Measurements from ENCODE around the gene CC2D2B.
A peak's percentile ranks its signal among the peaks of the same experiment; 100 is the strongest.
"Not testable (repeated sequence)": the region's sequence is repeated elsewhere in the genome, so short reads cannot be mapped to it uniquely, and the experiment has no call there.

The CC2D2B gene

DNA sequence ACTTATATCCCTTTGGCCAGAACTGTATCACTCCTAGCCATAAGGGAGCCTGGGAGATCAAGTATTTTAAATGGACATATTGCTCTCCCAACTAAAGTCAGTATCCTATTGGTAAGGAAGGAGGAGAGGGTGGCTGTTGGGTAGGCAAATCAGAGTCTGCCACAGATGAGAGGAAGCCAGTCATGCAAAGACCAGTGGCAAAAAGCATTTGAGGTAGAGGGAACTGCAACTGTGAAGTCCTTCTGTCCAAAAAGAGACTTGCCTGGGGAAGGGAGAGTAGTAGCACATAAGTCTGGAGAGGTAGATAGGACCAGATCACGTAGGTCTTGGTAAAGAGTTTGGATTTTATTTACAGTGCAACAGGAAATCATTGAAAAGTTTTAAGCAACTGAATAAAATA lies 126.8 kb downstream of the CC2D2B start:
- DNase-seq = no peak

GRCh38 chr10:96038476-96039387 lies 131.0 kb downstream of the CC2D2B start:
- no peak for DNase-seq

DNA sequence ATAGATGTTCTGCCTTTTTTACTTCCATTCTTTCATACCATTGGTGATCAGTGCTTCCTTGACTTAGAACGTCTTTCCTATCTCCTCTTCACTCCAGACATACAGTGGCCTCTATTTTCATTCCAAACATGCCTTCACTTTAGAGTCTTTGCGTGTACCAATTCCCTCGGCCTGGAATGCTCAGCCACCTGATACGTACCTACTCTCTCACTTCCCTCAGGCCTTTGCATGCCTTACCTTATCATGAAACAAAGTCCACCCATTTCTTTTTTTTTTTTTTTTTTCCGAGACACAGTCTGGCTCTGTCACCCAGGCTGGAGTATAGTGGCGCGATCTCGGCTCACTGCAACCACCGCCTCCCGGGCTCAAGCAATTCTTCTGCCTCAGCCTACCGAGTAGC lies 133.4 kb downstream of the CC2D2B start:
- no peak for DNase-seq

- DNase-seq = peak; percentile 85
These were observed 135.5 kb downstream of the CC2D2B start, which contains the start of gene CCNJ for GRCh38 chr10:96043033-96043892. TSS of gene CCNJ (plus strand) at chr10:96043583. CDS start at chr10:96044394, 811 bp downstream.

GRCh38 chr10:96043893-96044715 lies 136.3 kb downstream of the CC2D2B start:
- peak; percentile 29 for DNase-seq

GRCh38 chr10:96044736-96045135 lies 137.0 kb downstream of the CC2D2B start:
- no peak for DNase-seq

DNA sequence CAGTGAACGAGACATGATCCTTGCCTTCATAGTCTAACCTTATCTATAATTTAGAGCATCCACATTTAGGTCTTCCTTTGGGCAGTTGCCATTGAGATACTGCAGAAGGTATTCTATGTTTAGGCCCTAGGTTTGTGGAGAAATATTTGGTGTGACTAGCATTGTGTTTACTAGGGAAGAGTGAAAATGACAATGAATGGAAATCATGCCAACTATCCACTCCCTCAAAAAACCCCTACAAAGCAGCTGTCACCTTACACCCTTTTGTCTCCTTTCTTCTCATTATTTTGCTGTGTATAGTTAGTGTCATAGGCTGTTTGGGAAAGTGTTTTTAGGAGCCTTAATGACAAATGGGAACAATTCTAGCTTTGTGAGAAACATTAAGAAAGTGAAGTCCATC lies 138.8 kb downstream of the CC2D2B start:
- DNase-seq = no peak

DNA sequence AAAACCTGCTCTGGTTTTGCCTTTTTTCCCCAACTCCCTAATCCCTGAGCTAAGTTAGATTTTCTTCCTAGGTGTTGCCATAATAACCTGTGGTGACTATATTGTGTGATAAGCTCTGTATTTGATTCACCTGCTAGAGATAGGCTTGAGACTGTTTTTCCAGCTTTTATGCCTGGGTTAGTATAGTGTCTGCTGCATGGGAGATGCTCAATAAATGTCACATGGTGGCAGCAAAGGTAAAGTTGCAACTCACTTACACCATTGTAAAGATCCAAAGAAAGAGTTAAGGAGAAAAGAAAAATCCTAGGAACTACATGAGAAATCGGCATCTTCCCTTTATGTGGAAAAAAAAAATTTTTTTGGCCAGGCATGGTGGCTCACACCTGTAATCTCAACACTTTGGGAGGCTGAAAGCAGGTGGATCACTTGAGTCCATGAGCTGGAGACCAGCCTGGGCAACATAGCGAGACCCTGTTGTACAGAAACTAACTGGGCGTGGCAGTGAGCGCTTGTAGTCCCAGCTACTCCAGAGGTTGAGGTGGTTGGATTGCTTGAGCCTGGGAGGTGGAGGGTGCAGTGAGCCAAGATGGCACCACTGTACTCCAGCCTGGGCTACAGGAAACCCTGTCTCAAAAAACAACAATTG lies 139.4 kb downstream of the CC2D2B start:
- DNase-seq = no peak

- DNase-seq = not testable (repeated sequence)
These were observed 140.2 kb downstream of the CC2D2B start for GRCh38 chr10:96047925-96048324.

- DNase-seq = no peak
These were observed 141.6 kb downstream of the CC2D2B start for GRCh38 chr10:96049340-96049739.

DNA sequence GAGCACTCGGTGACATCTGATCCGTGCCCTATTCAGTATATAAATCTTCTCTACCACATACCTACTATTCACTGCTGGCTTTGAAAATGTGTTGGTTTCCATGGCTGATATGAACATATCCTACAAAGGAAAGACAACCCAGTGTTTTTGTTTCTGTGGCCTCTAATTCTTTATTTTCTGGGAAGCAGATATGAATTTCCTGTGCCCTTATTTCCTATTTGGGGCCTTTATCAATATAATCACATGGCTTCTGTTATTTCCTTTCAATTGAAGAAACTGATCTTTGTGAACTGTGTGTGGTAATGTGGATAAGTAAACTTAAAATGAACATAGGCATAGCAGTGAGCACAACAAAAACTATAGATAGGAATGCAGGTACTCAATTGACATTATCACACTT lies 146.2 kb downstream of the CC2D2B start:
- no peak for DNase-seq

DNA sequence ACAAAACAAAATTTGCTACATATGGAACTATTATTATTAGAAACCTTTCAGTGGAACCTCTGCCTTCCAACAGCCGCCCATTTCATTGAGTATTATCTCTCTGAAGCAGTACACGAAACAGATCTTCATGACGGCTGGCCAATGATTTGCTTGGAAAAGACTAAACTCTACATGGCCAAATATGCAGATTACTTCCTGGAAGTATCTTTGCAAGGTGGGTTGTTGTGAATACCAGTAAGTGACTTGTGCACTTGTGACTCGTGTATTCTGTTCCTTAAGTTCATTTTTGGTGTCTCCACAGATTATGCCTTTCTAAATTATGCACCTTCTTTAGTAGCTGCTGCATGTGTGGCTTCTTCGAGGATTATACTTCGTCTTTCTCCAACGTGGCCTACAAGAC lies 149.0 kb downstream of the CC2D2B start:
- DNase-seq = no peak

- DNase-seq = no peak
These were observed 153.5 kb downstream of the CC2D2B start for GRCh38 chr10:96061232-96061631.

DNA sequence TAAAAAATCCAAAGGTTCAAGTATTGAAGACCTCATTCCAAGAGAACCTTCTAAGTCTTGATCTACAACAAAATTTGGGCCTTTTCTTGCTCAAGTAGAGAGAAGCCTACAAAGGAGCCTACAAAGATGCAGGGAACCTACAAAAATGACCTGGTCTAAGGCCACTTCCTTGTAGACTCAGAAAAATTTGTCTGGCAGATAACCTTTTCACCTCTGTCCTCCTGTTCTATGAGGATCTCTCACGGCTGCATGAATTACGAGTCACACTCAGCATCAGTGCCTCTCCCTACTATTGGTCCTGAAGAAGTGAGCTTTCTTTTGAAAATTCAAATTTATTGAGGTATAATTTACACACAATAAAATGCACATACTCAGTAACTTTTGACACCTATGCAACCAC lies 164.9 kb downstream of the CC2D2B start:
- no peak for DNase-seq

DNA sequence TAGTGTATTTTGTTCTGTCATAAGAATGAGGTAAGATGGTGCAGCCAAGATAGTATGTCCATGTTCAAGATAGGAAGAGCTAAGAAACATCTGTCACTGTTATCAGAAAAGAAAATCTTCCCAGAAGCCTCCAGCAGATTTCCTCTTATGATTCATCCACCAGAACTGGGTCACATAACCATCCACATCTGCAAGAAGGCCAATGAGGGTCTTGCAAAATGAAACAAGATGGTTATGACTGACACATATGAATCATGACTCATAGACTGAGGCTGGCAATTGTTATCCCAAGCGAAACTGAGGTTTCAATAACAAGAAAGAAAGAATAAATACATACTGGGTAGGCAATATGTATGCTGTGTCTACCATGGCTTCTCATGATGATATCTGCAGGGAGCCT lies 165.9 kb downstream of the CC2D2B start:
- no peak for DNase-seq

- DNase-seq = no peak
These were observed 167.0 kb downstream of the CC2D2B start for GRCh38 chr10:96074776-96075175.

GRCh38 chr10:96075977-96076376 lies 168.2 kb downstream of the CC2D2B start:
- DNase-seq = no peak

DNA sequence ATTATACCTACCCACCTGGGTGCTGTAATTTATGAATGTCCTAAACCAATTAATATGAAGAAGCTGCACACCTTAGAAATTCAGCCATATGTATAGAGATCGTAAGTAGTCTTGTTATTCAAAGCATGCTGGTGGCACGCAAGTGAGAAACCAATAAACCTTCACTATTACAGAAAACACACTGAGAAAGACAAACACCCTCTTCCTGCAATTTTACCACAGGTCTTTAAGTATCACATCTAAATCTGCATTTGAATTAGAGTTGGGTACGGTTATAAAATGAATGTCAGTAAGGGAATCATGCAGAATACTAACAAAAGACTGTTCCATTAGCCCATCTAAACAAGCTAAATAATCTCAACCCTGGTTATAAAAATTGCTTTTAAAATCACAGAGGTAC lies 169.4 kb downstream of the CC2D2B start:
- DNase-seq = no peak

DNA sequence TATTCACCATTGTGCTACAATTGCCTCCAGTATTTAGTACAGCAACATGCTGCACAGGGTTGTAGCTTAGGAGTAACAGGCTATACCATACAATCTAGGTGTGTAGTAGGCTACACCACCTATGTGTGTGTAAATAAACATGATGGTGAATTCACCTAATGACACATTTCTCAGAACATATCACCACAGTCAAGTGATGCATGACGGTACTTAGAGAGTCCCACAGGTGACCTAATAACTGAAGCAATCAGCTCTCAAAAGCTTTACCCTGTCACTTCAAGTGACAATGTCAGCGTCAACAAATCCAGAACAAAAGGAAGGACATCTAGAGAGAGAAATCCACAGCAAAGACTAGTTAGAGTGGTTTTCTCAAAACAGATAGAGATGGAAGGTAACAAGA lies 174.4 kb downstream of the CC2D2B start:
- no peak for DNase-seq

All from NCI-H1436 (cell line).